Testis (tissue), 2 donors: ENCODE measurements around the gene EGLN2.

Source experiments
- POLR2A ChIP-seq: fragments of 450-650 bp; IDR thresholded peaks from one replicate; pipeline ENCODE4 v1.6.1; 2017; ENCODE audit warnings: antibody characterized with exemption, mild to moderate bottlenecking, moderate library complexity
- TF ChIP-seq, protein P1 (sequence below), 3 experiments: fragments of 450-650 bp in 2 of 3; fragments of 200-600 bp in 1 of 3; sonication (generic) in 1 of 3; IDR thresholded peaks; one replicate each; pipeline ENCODE4 v1.5.1; 2016 to 2019; ENCODE audit warnings: antibody characterized with exemption in 3 of 3, mild to moderate bottlenecking in 2 of 3, moderate library complexity in 1 of 3

DNA sequence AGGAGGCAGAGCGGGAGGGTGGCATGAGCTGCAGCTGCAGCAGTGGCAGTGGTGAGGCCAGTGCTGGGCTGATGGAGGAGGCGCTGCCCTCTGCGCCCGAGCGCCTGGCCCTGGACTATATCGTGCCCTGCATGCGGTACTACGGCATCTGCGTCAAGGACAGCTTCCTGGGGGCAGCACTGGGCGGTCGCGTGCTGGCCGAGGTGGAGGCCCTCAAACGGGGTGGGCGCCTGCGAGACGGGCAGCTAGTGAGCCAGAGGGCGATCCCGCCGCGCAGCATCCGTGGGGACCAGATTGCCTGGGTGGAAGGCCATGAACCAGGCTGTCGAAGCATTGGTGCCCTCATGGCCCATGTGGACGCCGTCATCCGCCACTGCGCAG is 2.0 kb downstream of the EGLN2 start:
- TF ChIP-seq, protein P1, sequence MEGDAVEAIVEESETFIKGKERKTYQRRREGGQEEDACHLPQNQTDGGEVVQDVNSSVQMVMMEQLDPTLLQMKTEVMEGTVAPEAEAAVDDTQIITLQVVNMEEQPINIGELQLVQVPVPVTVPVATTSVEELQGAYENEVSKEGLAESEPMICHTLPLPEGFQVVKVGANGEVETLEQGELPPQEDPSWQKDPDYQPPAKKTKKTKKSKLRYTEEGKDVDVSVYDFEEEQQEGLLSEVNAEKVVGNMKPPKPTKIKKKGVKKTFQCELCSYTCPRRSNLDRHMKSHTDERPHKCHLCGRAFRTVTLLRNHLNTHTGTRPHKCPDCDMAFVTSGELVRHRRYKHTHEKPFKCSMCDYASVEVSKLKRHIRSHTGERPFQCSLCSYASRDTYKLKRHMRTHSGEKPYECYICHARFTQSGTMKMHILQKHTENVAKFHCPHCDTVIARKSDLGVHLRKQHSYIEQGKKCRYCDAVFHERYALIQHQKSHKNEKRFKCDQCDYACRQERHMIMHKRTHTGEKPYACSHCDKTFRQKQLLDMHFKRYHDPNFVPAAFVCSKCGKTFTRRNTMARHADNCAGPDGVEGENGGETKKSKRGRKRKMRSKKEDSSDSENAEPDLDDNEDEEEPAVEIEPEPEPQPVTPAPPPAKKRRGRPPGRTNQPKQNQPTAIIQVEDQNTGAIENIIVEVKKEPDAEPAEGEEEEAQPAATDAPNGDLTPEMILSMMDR (IDR thresholded peaks at IDR 0.05), result no peak
- TF ChIP-seq POLR2A, result no peak
